SJCRH30 (cell line): Measurements from ENCODE around the gene DDR2. TPM values are rescaled to one million over a fixed set of nuclear protein-coding genes. Genes with fewer than 3 reads are reported as not detected.

Experiments
- DNase-seq, 2 experiments: peaks; one replicate each; pipeline ENCODE4 v3.0.0-alpha.2; 2015 to 2020
- H3K27ac ChIP-seq: fragments of 250-450 bp; sonication (Bioruptor Pico); 2 replicates; pipeline ENCODE4 v1.5.1; 2020; ENCODE audit warnings: mild to moderate bottlenecking, moderate library complexity
- H3K27me3 ChIP-seq: fragments of 250-450 bp; sonication (Bioruptor Pico); 2 replicates; pipeline ENCODE4 v1.5.1; 2020; ENCODE audit warnings: mild to moderate bottlenecking, moderate library complexity
- H3K36me3 ChIP-seq: fragments of 250-450 bp; sonication (Bioruptor Pico); 2 replicates; pipeline ENCODE4 v1.5.1; 2020; ENCODE audit warnings: mild to moderate bottlenecking, moderate library complexity
- H3K4me1 ChIP-seq: fragments of 250-450 bp; sonication (Bioruptor Pico); 2 replicates; pipeline ENCODE4 v1.5.1; 2020; ENCODE audit warnings: mild to moderate bottlenecking, moderate library complexity
- H3K4me3 ChIP-seq: fragments of 250-450 bp; sonication (Bioruptor Pico); 2 replicates; pipeline ENCODE4 v1.5.1; 2020; ENCODE audit warnings: mild to moderate bottlenecking, moderate library complexity
- H3K9me3 ChIP-seq: fragments of 250-450 bp; sonication (Bioruptor Pico); replicated peaks from 2 replicates; pipeline ENCODE4 v1.5.1; 2020; ENCODE audit warnings: mild to moderate bottlenecking, moderate library complexity
- total RNA-seq: library from RNA; depleted of rRNA; stranded (reverse); fragments of >200 nt; shearing (Covaris generic); gene quantifications from 2 replicates; pipeline ENCODE4 v1.2.3, GENCODE V29; 2014

Gene DDR2
- total RNA-seq, 1 experiment from 2014 or later, result 47.8 TPM

DNA sequence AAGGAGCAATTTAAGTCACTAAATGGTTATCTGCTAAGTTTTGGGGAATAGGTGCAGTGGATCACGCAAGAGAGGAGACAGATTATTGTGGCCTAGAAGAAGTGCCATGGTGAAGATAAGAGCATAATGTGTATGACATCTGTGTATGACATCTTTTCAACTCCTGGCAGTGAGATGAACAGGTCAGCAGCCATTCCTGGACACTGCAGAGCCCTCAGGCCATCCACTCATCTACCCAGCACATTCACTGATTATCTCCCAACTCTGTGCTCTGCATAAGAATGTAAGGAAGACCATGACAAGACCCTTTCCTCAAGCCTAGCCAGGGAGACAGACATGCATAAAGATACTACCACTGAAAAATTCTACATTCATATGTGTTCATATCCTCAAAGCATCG lies 73.7 kb downstream of the DDR2 start:
- no peak overlapping the region for H3K4me3 ChIP-seq
- no peaks in the 10 kb centered on the region for H3K9me3 ChIP-seq
- no peak overlapping the region for H3K27ac ChIP-seq
- no peak for DNase-seq
- H3K36me3 ChIP-seq, result peaks cover 9% of the 10 kb centered on the region
- no peaks in the 10 kb centered on the region for H3K27me3 ChIP-seq
- no peaks in the 10 kb centered on the region for H3K4me1 ChIP-seq

DNA sequence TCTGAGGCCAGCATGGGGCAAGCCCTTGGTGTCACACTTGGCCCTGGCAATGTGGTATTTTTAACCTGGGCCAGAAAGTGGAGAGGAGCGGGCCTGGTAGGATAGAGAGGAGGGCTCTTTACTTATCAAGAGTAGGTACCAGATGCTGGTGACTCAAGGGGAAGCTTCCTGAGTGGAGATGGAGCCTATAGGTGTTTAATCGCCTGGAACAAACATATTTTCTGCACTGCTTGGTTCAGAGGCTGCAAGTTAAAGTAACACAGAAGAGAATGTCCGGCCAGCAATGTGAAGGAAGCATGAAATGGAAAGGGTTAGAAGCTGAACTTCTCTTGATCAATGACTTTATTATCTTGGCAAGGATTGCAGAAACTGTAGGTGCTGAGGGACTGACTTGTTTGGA lies 74.3 kb downstream of the DDR2 start:
- no peak for DNase-seq
- Histone ChIP-seq H3K27me3 (no peaks in the 10 kb centered on the region), H3K27ac (no peak overlapping the region), H3K9me3 (no peaks in the 10 kb centered on the region), H3K4me3 (no peak overlapping the region), H3K36me3 (peaks cover 9% of the 10 kb centered on the region), H3K4me1 (no peaks in the 10 kb centered on the region)

GRCh38 chr1:162708286-162708685 lies 76.0 kb downstream of the DDR2 start:
- no peaks in the 10 kb centered on the region for H3K4me1 ChIP-seq
- H3K36me3 ChIP-seq, result peaks cover 9% of the 10 kb centered on the region
- no peak overlapping the region for H3K27ac ChIP-seq
- H3K27me3 ChIP-seq, result no peaks in the 10 kb centered on the region
- no peak overlapping the region for H3K4me3 ChIP-seq
- no peak for DNase-seq
- no peaks in the 10 kb centered on the region for H3K9me3 ChIP-seq

DNA sequence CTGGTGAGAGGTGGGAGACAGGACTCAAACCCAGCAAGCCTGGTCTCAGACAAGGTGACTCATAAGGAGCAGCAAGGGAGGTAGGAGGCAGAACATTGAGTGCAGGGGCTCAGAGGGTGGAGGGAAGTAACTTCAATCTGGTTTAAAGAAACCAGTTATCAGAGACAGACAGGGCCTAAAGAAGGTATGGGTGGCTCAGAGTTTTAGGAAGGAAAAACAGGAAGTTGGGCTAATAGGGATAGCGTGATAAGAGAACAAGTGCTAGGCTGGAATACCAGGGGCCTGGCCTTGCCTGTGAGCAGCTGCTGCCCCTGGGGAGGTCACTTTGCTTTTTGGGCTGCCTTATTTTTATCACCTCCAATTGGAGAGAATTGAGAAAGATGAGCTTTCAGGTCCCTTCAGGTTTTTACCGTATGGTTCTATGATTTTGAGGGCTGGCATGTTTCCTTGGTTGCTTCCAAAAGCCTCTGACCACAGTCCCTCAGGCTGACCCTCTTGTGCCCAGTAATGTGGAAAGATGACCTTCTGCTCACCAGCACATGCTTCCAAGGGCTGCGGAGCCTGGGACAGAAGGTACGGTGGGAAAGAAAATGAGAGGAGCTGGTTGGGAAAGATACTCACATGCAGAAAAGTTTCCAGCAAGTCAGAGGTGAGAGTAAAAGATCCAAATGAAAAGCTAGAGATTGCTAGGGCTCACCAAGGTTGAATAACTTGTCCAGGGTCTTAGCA lies 77.0 kb downstream of the DDR2 start:
- Histone ChIP-seq H3K36me3 (peaks cover 9% of the 10 kb centered on the region), H3K27ac (no peak overlapping the region), H3K4me1 (no peaks in the 10 kb centered on the region), H3K4me3 (no peak overlapping the region), H3K9me3 (no peaks in the 10 kb centered on the region), H3K27me3 (no peaks in the 10 kb centered on the region)
- no peak for DNase-seq

DNA sequence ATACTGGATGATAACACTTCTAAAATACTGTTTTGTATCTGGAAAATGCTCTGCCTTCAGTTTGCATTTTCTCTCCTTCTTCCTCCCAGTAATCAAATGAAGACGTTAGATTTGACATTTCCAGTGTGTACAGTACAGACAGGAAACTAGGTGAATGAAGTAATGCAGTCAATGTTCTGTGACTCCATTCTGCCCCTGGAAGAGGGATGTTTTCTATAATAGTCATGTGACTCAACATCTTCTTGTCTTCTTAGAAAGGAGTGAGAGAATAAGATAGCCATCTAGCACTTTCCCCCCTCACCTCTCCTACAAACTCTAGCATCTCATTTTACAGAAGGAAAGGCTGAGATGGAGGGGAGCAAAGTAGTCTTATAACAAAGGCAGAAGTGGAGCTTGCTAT lies 77.6 kb downstream of the DDR2 start:
- Histone ChIP-seq H3K9me3 (no peaks in the 10 kb centered on the region), H3K4me1 (no peaks in the 10 kb centered on the region), H3K27me3 (no peaks in the 10 kb centered on the region), H3K4me3 (no peak overlapping the region), H3K36me3 (peaks cover 9% of the 10 kb centered on the region), H3K27ac (no peak overlapping the region)
- no peak for DNase-seq

GRCh38 chr1:162710345-162710744 lies 78.1 kb downstream of the DDR2 start:
- no peaks in the 10 kb centered on the region for H3K9me3 ChIP-seq
- no peak overlapping the region for H3K27ac ChIP-seq
- peaks cover 7% of the 10 kb centered on the region for H3K36me3 ChIP-seq
- H3K4me3 ChIP-seq, result no peak overlapping the region
- H3K4me1 ChIP-seq, result no peaks in the 10 kb centered on the region
- no peak for DNase-seq
- no peaks in the 10 kb centered on the region for H3K27me3 ChIP-seq

GRCh38 chr1:162710780-162711465 lies 78.7 kb downstream of the DDR2 start:
- no peak overlapping the region for H3K27ac ChIP-seq

DNA sequence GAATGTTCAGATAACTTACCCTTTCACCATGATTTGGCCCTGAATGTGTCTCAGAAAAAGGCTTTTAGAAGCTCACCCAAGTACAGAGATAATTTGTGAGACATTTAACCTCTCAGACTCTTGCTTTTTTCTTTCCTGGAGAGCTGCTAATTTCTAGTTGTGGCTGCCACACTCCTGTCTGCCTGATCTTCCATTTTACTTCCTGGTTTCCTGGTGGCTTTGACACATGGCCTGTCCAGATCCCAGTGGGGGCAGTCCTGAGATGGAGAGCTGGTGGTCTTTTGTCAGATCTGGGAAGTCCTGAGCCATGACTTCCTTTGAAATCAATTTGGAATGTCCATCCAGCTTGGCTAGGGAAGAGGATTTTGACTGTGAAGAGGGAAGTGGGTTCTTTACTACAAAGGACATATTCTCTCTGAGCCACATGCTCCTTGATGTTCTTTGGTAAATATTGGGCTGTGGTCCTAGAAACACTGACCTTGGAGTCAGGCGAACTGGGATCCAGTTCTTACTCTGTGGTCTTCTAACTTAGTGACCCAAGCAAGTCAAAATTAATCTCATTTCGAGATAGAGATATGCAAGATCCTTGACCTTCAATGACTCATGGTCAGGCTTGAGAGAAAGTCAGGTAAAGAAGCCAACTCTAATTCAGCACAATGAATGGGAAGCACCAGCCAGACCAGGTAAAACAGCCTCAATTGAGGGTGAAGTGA lies 80.2 kb downstream of the DDR2 start:
- DNase-seq, result no peak
- Histone ChIP-seq H3K4me3 (no peak overlapping the region), H3K36me3 (no peaks in the 10 kb centered on the region; the same call in 1 of the 2 replicates), H3K4me1 (no peaks in the 10 kb centered on the region), H3K27ac (no peak overlapping the region), H3K9me3 (no peaks in the 10 kb centered on the region), H3K27me3 (no peaks in the 10 kb centered on the region)

More at GRCh38 chr1:162710780-162711465, 78.7 kb downstream of the DDR2 start:
- Histone ChIP-seq H3K9me3 (no peaks in the 10 kb centered on the region), H3K4me3 (no peak overlapping the region), H3K4me1 (no peaks in the 10 kb centered on the region), H3K36me3 (peaks cover 5% of the 10 kb centered on the region; the same call in 1 of the 2 replicates), H3K27me3 (no peaks in the 10 kb centered on the region)
- no peak for DNase-seq

GRCh38 chr1:162716123-162716522 lies 83.9 kb downstream of the DDR2 start:
- DNase-seq, result no peak

GRCh38 chr1:162716552-162716951 lies 84.3 kb downstream of the DDR2 start:
- Histone ChIP-seq H3K4me3 (no peak overlapping the region), H3K27ac (no peak overlapping the region), H3K36me3 (no peaks in the 10 kb centered on the region; the same call in 1 of the 2 replicates), H3K9me3 (no peaks in the 10 kb centered on the region), H3K27me3 (no peaks in the 10 kb centered on the region), H3K4me1 (no peaks in the 10 kb centered on the region)
- no peak for DNase-seq

More at GRCh38 chr1:162716123-162716522, 83.9 kb downstream of the DDR2 start:
- H3K9me3 ChIP-seq, result no peaks in the 10 kb centered on the region
- no peak overlapping the region for H3K4me3 ChIP-seq
- H3K36me3 ChIP-seq, result no peaks in the 10 kb centered on the region; the same call in 1 of the 2 replicates
- no peaks in the 10 kb centered on the region for H3K27me3 ChIP-seq
- H3K4me1 ChIP-seq, result no peaks in the 10 kb centered on the region
- H3K27ac ChIP-seq, result no peak overlapping the region

- Histone ChIP-seq H3K27me3 (no peaks in the 10 kb centered on the region), H3K4me1 (no peaks in the 10 kb centered on the region), H3K27ac (no peak overlapping the region), H3K4me3 (no peak overlapping the region), H3K9me3 (no peaks in the 10 kb centered on the region), H3K36me3 (no peaks in the 10 kb centered on the region; the same call in 1 of the 2 replicates)
- DNase-seq, result no peak
These were observed 85.4 kb downstream of the DDR2 start for GRCh38 chr1:162717548-162718184.

GRCh38 chr1:162719678-162720077 lies 87.4 kb downstream of the DDR2 start:
- Histone ChIP-seq H3K4me1 (no peaks in the 10 kb centered on the region), H3K27me3 (no peaks in the 10 kb centered on the region), H3K27ac (no peak overlapping the region), H3K4me3 (no peak overlapping the region), H3K36me3 (no peaks in the 10 kb centered on the region; the same call in 1 of the 2 replicates), H3K9me3 (no peaks in the 10 kb centered on the region)
- no peak for DNase-seq

DNA sequence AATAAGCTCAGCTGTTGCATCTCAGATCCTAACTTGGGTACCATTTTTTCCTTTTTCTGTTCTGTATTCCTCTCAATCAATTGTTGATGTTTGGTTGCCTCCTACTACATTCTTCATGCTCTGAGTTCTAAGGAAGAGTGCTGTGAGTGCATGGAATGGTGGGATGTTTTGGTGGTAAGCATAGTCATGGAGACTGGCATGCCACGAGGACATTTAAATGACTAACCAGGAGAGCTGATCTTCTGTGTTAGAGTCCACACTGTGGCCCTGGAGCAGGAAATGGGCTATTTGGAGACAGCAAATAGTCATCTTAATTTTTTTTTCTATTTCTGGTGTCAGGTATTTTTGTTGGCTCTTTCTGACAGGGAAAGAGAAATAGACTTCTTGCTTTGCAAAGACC lies 88.7 kb downstream of the DDR2 start:
- no peaks in the 10 kb centered on the region for H3K9me3 ChIP-seq
- no peak overlapping the region for H3K4me3 ChIP-seq
- DNase-seq, result no peak
- H3K27me3 ChIP-seq, result no peaks in the 10 kb centered on the region
- no peak overlapping the region for H3K27ac ChIP-seq
- no peaks in the 10 kb centered on the region for H3K4me1 ChIP-seq
- no peaks in the 10 kb centered on the region; the same call in 1 of the 2 replicates for H3K36me3 ChIP-seq

GRCh38 chr1:162721471-162721870 lies 89.2 kb downstream of the DDR2 start:
- Histone ChIP-seq H3K4me1 (no peaks in the 10 kb centered on the region), H3K9me3 (no peaks in the 10 kb centered on the region), H3K36me3 (no peaks in the 10 kb centered on the region; the same call in 1 of the 2 replicates), H3K4me3 (no peak overlapping the region), H3K27ac (no peak overlapping the region), H3K27me3 (no peaks in the 10 kb centered on the region)
- DNase-seq, result no peak

- Histone ChIP-seq H3K36me3 (no peaks in the 10 kb centered on the region; the same call in 1 of the 2 replicates), H3K27me3 (no peaks in the 10 kb centered on the region), H3K4me3 (no peak overlapping the region), H3K4me1 (no peaks in the 10 kb centered on the region), H3K9me3 (no peaks in the 10 kb centered on the region), H3K27ac (no peak overlapping the region)
- no peak for DNase-seq
These were observed 89.8 kb downstream of the DDR2 start for GRCh38 chr1:162722036-162722435.
